IPS DF 4.7 (cell line): ENCODE results near the gene CBFA2T2.
"Not testable (repeated sequence)": the region's sequence is repeated elsewhere in the genome, so short reads cannot be mapped to it uniquely, and the experiment has no call there.

Experiments used
- DNase-seq: peaks from one replicate; pipeline ENCODE4 v3.0.0-alpha.2; 2013; ENCODE audit warnings: low spot score; ENCODE audit errors: extremely low read depth

Gene CBFA2T2

DNA sequence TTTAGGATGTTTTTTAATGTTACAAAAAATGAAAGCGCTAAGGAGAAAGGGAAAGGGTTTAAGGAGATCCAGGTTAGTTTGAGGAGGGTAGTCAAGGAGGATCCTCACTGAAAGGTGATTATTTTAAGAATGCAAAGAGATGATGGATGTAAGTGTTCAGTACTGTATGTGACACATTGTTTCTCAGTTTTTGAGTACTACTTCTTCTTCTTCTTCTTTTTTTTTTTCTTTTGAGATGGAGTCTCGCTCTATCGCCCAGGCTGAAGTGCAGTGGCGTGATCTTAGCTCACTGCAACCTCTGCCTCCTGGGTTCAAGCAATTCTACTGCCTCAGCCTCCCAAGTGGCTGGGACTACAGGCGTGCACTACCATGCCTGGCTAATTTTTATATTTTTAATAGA lies 83.4 kb downstream of the CBFA2T2 start:
- not testable (repeated sequence) for DNase-seq

DNA sequence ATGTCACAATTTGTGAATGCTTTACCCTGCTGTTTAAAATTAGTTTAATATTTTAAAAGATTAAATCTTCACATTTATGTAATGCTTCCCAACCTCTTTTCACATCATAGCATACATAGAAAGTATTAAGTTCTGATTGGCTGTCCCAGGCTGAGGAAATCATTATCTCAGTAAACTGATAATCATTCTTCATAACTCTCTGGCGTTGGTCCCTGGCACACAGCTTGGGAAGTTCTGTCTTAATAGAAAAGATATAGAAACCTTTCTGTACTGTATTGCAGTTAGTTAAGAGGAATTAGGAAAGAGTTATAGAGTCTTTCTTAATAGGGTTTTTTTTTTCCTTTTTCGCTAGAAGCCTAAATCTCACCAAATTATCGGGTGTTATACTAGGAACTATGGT lies 85.4 kb downstream of the CBFA2T2 start:
- no peak for DNase-seq

- DNase-seq = no peak
Observed at GRCh38 chr20:33576432-33577125, 86.7 kb downstream of the CBFA2T2 start.

GRCh38 chr20:33578510-33578909 lies 88.6 kb downstream of the CBFA2T2 start:
- no peak for DNase-seq

- no peak for DNase-seq
Observed at GRCh38 chr20:33583143-33583542, 93.2 kb downstream of the CBFA2T2 start.

- DNase-seq = no peak
Observed at GRCh38 chr20:33584976-33585375, 95.1 kb downstream of the CBFA2T2 start.

DNA sequence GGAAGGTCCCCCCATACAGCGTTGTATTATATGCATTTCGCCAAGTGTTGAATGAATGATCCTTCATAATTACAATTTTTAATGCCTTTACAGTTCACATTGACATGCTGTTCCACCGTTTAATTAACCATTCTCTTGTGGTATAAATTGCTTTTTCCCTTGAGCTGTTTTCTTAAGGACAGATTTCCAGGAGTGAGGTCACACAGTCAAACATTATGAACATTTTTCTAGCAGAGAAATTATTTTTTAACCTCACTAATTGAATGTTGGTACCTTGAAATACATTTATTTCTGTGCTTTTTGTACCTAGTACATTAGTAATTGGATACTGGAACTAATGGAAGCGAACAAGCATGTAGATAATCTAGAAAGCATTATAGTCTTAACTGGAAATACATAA lies 95.5 kb downstream of the CBFA2T2 start:
- no peak for DNase-seq

DNA sequence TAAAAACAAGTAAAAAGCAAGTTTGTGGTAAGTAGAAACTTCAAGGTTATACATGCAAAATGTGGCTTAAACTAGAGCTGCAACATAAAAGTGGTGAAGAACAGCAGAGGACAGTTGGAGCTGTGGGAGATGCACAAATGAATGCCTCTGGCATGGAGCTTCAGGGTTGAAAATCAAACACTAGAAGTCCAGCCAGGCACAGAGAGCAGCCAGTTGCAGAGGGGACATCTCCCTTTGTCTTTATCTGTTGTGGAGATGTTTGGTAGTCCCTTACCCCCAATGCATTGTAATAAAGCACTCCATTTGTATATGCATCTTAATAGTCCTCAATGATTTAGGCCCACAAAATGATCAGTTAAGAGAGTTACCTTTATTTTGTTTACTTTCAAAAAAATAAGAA lies 99.2 kb downstream of the CBFA2T2 start:
- DNase-seq = no peak

DNA sequence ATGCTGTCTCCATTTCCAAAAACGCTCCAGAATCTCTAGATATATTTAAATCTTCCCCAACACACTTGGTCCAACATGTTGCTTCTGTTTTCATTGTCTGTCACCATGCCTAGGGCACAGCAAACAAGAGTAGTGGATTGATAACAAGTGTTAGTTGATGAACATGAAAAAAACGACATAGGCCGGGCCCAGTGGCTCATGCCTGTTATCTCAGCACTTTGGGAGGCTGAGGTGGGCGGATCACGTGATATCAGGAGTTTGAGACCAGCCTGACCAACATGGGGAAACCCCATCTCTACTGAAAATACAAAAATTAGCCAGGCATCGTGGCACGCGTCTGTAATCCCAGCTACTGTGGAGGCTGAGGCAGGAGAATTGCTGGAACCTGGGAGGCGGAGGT lies 102.0 kb downstream of the CBFA2T2 start:
- not testable (repeated sequence) for DNase-seq

DNA sequence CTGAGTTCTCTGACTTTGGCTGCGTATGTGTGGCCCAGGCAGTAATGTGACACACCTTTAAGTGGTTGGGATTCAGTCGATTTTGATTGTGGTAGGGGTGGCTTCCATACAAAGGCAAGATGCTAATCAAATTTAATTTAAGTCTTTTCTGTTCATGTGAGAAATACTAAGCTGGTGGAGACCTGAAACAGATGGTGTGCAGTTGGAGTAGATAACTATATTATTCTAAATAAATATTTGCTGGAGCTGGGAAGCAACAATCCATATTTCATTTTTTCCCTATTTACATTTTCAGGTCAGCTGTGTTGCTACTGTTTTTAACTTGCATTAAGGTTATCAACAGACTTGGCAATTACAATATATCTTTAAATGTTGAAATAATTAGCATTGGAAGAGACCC lies 104.8 kb downstream of the CBFA2T2 start:
- DNase-seq = no peak

GRCh38 chr20:33600414-33600813 lies 110.5 kb downstream of the CBFA2T2 start:
- DNase-seq = no peak

DNA sequence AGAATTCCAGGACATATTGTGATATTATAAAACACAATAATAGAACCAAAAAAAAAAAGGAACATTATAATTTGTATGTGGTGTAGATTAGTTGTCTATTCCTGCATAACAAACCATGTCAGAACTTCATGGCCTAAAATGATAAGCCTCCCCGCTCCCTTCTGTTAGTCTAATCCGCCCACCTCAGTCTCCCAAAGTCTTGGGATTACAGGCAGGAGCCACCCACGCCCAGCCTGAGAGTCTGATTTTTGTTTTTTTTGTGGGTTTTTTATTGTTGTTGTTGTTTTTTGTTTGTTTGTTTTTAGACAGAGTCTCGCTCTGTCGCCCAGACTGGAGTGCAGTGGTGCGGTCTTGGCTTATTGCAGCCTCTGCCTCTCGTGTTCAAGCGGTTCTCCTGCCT lies 111.1 kb downstream of the CBFA2T2 start:
- DNase-seq = no peak

DNA sequence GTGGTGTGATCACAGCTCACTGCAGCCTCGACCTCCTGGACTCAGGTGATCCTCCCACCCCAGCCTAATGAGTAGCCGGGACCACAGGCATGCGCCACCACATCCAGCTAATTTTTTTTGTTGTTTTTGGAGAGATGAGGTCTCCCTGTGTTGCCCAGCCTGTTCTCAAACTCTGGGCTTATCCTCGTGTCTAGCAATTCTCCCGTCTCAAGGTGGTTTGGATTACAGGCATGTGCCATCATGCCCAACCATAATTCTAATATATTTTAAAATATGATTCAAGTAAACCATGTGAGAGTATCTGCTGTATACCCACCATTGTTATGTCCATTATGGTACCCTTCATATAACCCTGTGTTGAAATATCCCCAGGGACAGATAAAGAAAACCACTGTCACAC lies 112.0 kb downstream of the CBFA2T2 start:
- DNase-seq = no peak

DNA sequence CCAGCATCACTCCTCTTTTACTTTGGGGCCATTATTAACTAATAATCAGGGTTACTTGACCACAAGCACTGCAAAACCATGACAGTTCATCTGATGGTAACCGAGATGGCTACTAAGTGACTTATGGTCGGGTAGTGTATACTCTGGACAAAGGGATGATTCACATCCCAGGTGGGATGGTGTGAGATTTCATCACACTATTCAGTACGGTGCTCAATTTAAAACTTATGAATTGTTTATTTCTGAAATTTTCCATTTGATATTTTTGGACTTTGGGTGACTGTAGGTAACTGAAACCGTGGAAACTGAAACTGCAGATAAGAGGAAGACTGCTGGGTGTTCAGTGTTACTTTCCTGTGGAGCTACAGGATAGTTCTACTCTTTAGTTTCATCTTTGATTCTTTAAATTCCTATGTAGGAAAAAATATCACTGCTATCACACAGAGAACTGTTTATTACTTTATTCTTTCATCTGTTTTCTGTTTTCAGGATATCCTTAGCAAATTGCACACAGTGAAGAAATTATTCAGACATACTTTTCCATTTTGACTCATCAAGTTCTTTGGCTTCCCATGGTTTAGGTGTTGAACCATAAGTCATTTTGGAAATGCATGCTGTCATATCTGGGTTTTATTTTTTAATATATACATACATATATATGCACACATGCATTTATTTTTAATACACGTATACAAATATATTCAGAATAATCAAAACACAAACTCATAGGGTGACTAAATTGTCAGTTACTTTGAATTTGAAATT lies 113.1 kb downstream of the CBFA2T2 start:
- no peak for DNase-seq

GRCh38 chr20:33604084-33604990 lies 114.4 kb downstream of the CBFA2T2 start:
- no peak for DNase-seq

DNA sequence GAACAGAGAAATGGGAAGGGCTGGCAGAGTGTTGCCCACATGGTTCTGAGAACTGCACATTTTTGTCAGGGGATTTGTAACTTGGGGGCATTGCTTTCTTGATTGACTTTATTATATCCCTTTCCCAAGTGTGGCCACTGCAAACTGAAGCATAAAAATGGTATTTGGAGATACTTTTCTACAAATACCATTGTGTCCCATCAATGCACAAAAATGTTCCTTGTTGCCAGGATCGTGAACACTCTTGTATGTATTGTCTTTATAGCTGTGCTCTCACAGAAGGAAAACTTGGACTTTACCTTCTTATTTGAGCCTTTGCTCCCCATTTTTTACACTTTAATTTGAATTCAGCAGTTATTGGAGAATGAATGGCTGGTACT lies 115.1 kb downstream of the CBFA2T2 start:
- no peak for DNase-seq

GRCh38 chr20:33606118-33606771 lies 116.3 kb downstream of the CBFA2T2 start:
- no peak for DNase-seq

DNA sequence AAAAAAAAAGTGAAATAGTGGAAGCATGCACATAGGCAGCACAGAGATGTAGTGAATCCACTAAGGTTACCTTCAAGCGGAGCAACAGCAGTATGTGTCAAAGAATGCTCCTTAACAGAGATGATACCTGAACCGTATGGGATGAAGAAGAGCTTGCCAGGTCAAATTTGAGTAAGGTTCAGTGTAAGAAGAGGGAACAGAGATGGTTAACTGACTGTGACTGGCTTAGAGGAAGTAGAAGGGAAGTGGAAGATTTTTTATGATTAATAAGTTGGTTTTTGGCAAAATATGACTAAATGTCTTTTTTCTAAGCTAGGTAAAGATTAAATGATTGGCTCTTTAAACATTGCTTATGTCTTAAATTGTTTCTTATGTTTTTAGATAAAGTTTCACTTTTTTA lies 119.6 kb downstream of the CBFA2T2 start:
- DNase-seq = no peak

- DNase-seq = no peak
Observed at GRCh38 chr20:33611106-33611505, 121.2 kb downstream of the CBFA2T2 start.

GRCh38 chr20:33612001-33612400 lies 122.1 kb downstream of the CBFA2T2 start:
- no peak for DNase-seq

GRCh38 chr20:33621717-33622400 lies 132.0 kb downstream of the CBFA2T2 start:
- no peak for DNase-seq
